ENCODE results near the gene SBF2.

DNA sequence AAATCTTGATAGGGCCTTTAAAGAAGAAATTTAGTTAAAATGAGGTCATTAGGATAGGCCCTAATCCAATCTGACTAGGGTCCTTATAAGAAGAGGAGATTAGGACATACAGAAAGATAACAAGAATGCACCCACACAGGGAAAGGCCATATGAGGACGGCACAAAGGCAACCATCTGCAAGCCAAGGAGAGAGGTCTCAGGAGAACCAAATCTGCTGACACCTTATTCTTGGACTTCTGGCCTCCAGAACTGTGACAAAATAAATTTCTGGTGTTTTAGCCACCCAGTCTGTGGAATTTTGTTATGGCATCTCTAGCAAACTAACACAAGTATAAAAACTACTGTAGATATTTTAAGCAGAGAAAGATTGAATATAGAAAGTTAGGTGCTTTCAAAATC is 39.5 kb upstream of the SBF2 start:
- TF ChIP-seq, protein P1, sequence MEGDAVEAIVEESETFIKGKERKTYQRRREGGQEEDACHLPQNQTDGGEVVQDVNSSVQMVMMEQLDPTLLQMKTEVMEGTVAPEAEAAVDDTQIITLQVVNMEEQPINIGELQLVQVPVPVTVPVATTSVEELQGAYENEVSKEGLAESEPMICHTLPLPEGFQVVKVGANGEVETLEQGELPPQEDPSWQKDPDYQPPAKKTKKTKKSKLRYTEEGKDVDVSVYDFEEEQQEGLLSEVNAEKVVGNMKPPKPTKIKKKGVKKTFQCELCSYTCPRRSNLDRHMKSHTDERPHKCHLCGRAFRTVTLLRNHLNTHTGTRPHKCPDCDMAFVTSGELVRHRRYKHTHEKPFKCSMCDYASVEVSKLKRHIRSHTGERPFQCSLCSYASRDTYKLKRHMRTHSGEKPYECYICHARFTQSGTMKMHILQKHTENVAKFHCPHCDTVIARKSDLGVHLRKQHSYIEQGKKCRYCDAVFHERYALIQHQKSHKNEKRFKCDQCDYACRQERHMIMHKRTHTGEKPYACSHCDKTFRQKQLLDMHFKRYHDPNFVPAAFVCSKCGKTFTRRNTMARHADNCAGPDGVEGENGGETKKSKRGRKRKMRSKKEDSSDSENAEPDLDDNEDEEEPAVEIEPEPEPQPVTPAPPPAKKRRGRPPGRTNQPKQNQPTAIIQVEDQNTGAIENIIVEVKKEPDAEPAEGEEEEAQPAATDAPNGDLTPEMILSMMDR (IDR thresholded peaks at IDR 0.05), result no peak
- no peak for TF ChIP-seq POLR2A (IDR thresholded peaks at IDR 0.05)
